Liver (tissue), 9 donors: ENCODE measurements around the gene CCDC138. TPM values are rescaled to one million over a fixed set of nuclear protein-coding genes. Genes with fewer than 3 reads are reported as not detected.

ENCODE experiments used
- DNase-seq: peaks from one replicate; pipeline ENCODE4 v3.0.0-alpha.2; 2017; ENCODE audit warnings: low spot score
- H3K27ac ChIP-seq, 2 donors: one replicate each; pipeline ENCODE4 v1.7.0; 2013; ENCODE audit warnings: inconsistent platforms in 2 of 2, low read length in 2 of 2, control low read depth in 1 of 2, low read depth in 1 of 2, mild to moderate bottlenecking in 1 of 2
- H3K27me3 ChIP-seq, 4 donors: one replicate each; pipeline versions ENCODE4 v1.6.1 to v1.7.0; 2013; ENCODE audit warnings: low read length in 3 of 4, inconsistent platforms in 1 of 4, mild to moderate bottlenecking in 1 of 4, moderate library complexity in 1 of 4; ENCODE audit not compliant: control insufficient read depth in 4 of 4, insufficient read depth in 4 of 4
- H3K36me3 ChIP-seq, 4 donors: one replicate each; pipeline versions ENCODE4 v1.6.1 to v1.7.0; 2013; ENCODE audit warnings: low read length in 3 of 4, mild to moderate bottlenecking in 3 of 4, low read depth in 1 of 4, moderate library complexity in 1 of 4; ENCODE audit not compliant: control insufficient read depth in 4 of 4, insufficient read depth in 3 of 4
- H3K4me1 ChIP-seq, 4 donors: one replicate each; pipeline versions ENCODE4 v1.6.1 to v1.7.0; 2013; ENCODE audit warnings: low read length in 3 of 4, mild to moderate bottlenecking in 3 of 4, moderate library complexity in 1 of 4; ENCODE audit not compliant: control insufficient read depth in 4 of 4, insufficient read depth in 4 of 4
- H3K4me3 ChIP-seq, 3 donors: one replicate each; pipeline versions ENCODE4 v1.6.1 to v1.7.0; 2013; ENCODE audit warnings: low read length in 3 of 3, control low read depth in 1 of 3, low read depth in 1 of 3, mild to moderate bottlenecking in 1 of 3
- H3K9ac ChIP-seq, 2 donors: one replicate each; pipeline ENCODE4 v1.7.0; 2013; ENCODE audit warnings: low read length in 2 of 2, mild to moderate bottlenecking in 2 of 2, moderate library complexity in 2 of 2, control low read depth in 1 of 2, low read depth in 1 of 2
- H3K9me3 ChIP-seq, 4 donors: one replicate each; pipeline versions ENCODE4 v1.6.1 to v1.7.0; 2013; ENCODE audit warnings: low read length in 3 of 4; ENCODE audit not compliant: control insufficient read depth in 4 of 4
- EGR1 ChIP-seq, 2 donors: IDR thresholded peaks; 2 replicates each; pipeline ENCODE4 v1.6.1; 2016 to 2018; ENCODE audit warnings: antibody characterized with exemption in 2 of 2, low read depth in 2 of 2
- FOXA1 ChIP-seq: IDR thresholded peaks from 2 replicates; pipeline ENCODE4 v1.6.1; 2016; ENCODE audit warnings: antibody characterized with exemption
- FOXA2 ChIP-seq: IDR thresholded peaks from 2 replicates; pipeline ENCODE4 v1.6.1; 2016; ENCODE audit warnings: antibody characterized with exemption
- GABPA ChIP-seq, 2 donors: IDR thresholded peaks in 1 of 2; conservative IDR thresholded peaks in 1 of 2; 2 replicates each; pipeline ENCODE4 v1.6.1; 2016; ENCODE audit warnings: antibody characterized with exemption in 2 of 2, mild to moderate bottlenecking in 1 of 2, moderate library complexity in 1 of 2
- HNF4A ChIP-seq, 2 donors: conservative IDR thresholded peaks; 2 replicates each; pipeline ENCODE4 v1.6.1; 2016; ENCODE audit warnings: antibody characterized with exemption in 2 of 2, mild to moderate bottlenecking in 2 of 2
- HNF4G ChIP-seq: IDR thresholded peaks from 2 replicates; pipeline ENCODE4 v1.6.1; 2016; ENCODE audit warnings: antibody characterized with exemption
- RAD21 ChIP-seq, 2 donors: IDR thresholded peaks; 2 replicates each; pipeline ENCODE4 v1.6.1; 2016; ENCODE audit warnings: antibody characterized with exemption in 2 of 2, mild to moderate bottlenecking in 2 of 2
- RXRA ChIP-seq, 2 donors: IDR thresholded peaks; 2 replicates each; pipeline ENCODE4 v1.6.1; 2017 to 2018; ENCODE audit warnings: antibody characterized with exemption in 2 of 2, mild to moderate bottlenecking in 1 of 2
- TAF1 ChIP-seq: conservative IDR thresholded peaks from 2 replicates; pipeline ENCODE4 v1.6.1; 2016; ENCODE audit warnings: antibody characterized with exemption, mild to moderate bottlenecking
- YY1 ChIP-seq: IDR thresholded peaks from 2 replicates; pipeline ENCODE4 v1.6.1; 2016; ENCODE audit warnings: antibody characterized with exemption, mild to moderate bottlenecking
- WGBS: extraction: QIAGEN DNeasy Blood & Tissue Kit; methylation state at CpG from one replicate; pipeline ENCODE4 v1.1.7; 2013; 5-methylcytosine and 5-hydroxymethylcytosine counted together
- polyA plus RNA-seq, 2 donors: library from polyadenylated mRNA; stranded (reverse) in 1 of 2; unstranded in 1 of 2; fragments of 200-250 nt in 1 of 2; fragments of >200 nt in 1 of 2; fragmentation: Nextera tagmentation in 1 of 2; extraction: Ambion mirVana in 1 of 2; gene quantifications; one replicate each; pipeline versions ENCODE4 v1.2.1 to v1.2.3, GENCODE V29; 2013 to 2015
- total RNA-seq, 2 donors: library from RNA; depleted of rRNA; stranded (reverse); fragments of >200 nt; gene quantifications; one replicate each; pipeline ENCODE4 v1.2.3, GENCODE V29; 2014
- TF ChIP-seq, protein P1 (sequence below): IDR thresholded peaks from 2 replicates; pipeline ENCODE4 v1.6.1; 2016; ENCODE audit warnings: antibody characterized with exemption
- TF ChIP-seq, protein P2 (sequence below): IDR thresholded peaks from 2 replicates; pipeline ENCODE4 v1.6.1; 2016; ENCODE audit warnings: antibody characterized with exemption
- TF ChIP-seq, protein P3 (sequence below): IDR thresholded peaks from 2 replicates; pipeline ENCODE4 v1.6.1; 2016; ENCODE audit warnings: antibody characterized with exemption, mild to moderate bottlenecking
- TF ChIP-seq, protein P4 (sequence below): fragments of 150-350 bp; IDR thresholded peaks from 2 replicates; pipeline ENCODE4 v1.5.1; 2017; ENCODE audit warnings: improper control_type of control experiment, low read depth, low read length; ENCODE audit not compliant: missing input control
- donor health status: healthy.
- donor health status: healthy.
- donor health status: healthy.
- donor health status: healthy.
- donor health status: healthy.

Gene CCDC138
- total and polyA plus RNA-seq, 4 donors, result 0.76 to 5.0 (median 2.7) TPM

DNA sequence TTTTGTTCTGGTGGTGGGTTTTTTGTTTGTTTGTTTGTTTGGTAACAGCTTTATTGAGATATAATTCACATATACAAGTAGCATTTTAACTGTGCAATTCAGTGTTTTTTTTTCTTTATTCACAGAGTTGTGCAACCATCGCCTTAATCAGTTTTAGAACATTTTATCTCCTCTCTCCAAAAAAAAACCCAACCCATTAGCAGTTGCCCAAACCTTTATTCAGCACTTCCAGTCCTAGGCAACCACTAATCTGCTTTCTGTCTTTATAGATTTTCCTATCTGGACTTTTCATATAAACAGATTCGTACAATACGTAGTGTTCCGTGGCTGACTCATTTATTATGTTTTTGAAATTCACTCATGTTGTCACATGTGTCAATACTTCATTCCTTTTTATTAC lies 38.7 kb downstream of the CCDC138 start:
- peaks cover 0 to 4% (median under 1%) of the 10 kb centered on the region in 4 donors for H3K4me1 ChIP-seq
- TF ChIP-seq FOXA2, result no peak
- TF ChIP-seq, protein P1, sequence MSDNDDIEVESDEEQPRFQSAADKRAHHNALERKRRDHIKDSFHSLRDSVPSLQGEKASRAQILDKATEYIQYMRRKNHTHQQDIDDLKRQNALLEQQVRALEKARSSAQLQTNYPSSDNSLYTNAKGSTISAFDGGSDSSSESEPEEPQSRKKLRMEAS, result no peak
- no peak overlapping the region for H3K4me3 ChIP-seq
- H3K27ac ChIP-seq, result no peak overlapping the region
- WGBS, result 39% methylated on average over 4 of the region's 4 CpGs
- no peaks in the 10 kb centered on the region for H3K27me3 ChIP-seq
- H3K9ac ChIP-seq, result no peak overlapping the region
- DNase-seq, result no peak
- no peaks in the 10 kb centered on the region for H3K9me3 ChIP-seq
- H3K36me3 ChIP-seq, result peaks cover 0 to 2% (median 0%) of the 10 kb centered on the region in 4 donors

GRCh38 chr2:108825736-108826135 lies 39.2 kb downstream of the CCDC138 start:
- Histone ChIP-seq H3K4me3 (no peak overlapping the region), H3K9ac (no peak overlapping the region), H3K27ac (no peak overlapping the region), H3K9me3 (no peaks in the 10 kb centered on the region), H3K4me1 (peaks cover 0 to 4% (median under 1%) of the 10 kb centered on the region in 4 donors), H3K27me3 (no peaks in the 10 kb centered on the region), H3K36me3 (peaks cover 0 to 2% (median 0%) of the 10 kb centered on the region in 4 donors)
- TF ChIP-seq, protein P2, sequence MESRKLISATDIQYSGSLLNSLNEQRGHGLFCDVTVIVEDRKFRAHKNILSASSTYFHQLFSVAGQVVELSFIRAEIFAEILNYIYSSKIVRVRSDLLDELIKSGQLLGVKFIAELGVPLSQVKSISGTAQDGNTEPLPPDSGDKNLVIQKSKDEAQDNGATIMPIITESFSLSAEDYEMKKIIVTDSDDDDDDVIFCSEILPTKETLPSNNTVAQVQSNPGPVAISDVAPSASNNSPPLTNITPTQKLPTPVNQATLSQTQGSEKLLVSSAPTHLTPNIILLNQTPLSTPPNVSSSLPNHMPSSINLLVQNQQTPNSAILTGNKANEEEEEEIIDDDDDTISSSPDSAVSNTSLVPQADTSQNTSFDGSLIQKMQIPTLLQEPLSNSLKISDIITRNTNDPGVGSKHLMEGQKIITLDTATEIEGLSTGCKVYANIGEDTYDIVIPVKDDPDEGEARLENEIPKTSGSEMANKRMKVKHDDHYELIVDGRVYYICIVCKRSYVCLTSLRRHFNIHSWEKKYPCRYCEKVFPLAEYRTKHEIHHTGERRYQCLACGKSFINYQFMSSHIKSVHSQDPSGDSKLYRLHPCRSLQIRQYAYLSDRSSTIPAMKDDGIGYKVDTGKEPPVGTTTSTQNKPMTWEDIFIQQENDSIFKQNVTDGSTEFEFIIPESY, result no peak
- TF ChIP-seq HNF4G, result no peak
- no peak for TF ChIP-seq TAF1
- TF ChIP-seq HNF4A (conservative IDR thresholded peaks at IDR 0.05), result no peak
- TF ChIP-seq GABPA (IDR thresholded peaks at IDR 0.05 in 1 of 2, conservative IDR thresholded peaks at IDR 0.05 in 1 of 2), result no peak
- TF ChIP-seq FOXA1, result no peak
- no peak for TF ChIP-seq RXRA (IDR thresholded peaks at IDR 0.05)
- TF ChIP-seq EGR1 (IDR thresholded peaks at IDR 0.05; ENCODE audit: low read depth in 2 of 2), result no peak
- DNase-seq, result no peak
- 91% methylated on average over 3 of the region's 3 CpGs for WGBS

DNA sequence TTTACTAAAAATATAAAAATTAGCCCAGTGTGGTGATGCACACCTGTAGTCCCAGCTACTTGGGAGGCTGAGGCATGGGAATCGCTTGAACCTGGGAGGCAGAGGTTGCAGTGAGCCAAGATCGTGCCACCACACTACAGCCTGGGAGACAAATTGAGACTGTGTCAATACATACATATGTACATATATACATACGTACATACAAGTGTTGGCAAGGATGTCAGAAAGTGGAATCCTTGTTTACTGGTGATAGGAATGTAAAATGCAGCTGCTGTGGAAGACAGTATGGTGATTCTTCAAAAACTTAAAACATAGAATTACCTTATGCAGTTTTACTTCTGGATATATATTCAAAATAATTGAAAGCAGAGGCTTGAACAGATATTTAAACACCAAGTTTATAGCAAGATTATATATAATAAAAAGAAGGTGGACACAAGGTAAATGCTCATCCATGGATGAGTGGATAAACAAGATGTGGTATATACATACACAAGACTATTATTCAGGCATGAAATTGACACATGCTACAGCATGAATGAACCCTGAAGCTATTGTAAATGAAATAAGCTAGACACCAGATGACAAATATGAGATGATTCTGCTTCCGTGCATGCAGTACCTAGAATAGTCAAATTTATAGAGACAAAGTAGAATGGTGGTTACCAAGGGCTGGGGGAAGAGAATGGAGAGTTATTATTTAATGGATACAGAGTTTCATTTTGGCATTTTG lies 43.2 kb downstream of the CCDC138 start:
- Histone ChIP-seq H3K9me3 (no peaks in the 10 kb centered on the region), H3K27ac (no peak overlapping the region), H3K9ac (no peak overlapping the region), H3K4me3 (no peak overlapping the region), H3K27me3 (no peaks in the 10 kb centered on the region), H3K4me1 (peaks cover 0 to 7% (median under 1%) of the 10 kb centered on the region in 4 donors), H3K36me3 (no peaks in the 10 kb centered on the region)
- 96% methylated on average over 4 of the region's 4 CpGs for WGBS
- no peak for DNase-seq
- TF ChIP-seq HNF4G (no peak), RAD21 (IDR thresholded peaks at IDR 0.05) (no peak), RXRA (IDR thresholded peaks at IDR 0.05) (no peak), EGR1 (IDR thresholded peaks at IDR 0.05; ENCODE audit: low read depth in 2 of 2) (no peak), FOXA2 (no peak), FOXA1 (no peak), HNF4A (conservative IDR thresholded peaks at IDR 0.05) (no peak), YY1 (no peak)
- TF ChIP-seq, protein P3, sequence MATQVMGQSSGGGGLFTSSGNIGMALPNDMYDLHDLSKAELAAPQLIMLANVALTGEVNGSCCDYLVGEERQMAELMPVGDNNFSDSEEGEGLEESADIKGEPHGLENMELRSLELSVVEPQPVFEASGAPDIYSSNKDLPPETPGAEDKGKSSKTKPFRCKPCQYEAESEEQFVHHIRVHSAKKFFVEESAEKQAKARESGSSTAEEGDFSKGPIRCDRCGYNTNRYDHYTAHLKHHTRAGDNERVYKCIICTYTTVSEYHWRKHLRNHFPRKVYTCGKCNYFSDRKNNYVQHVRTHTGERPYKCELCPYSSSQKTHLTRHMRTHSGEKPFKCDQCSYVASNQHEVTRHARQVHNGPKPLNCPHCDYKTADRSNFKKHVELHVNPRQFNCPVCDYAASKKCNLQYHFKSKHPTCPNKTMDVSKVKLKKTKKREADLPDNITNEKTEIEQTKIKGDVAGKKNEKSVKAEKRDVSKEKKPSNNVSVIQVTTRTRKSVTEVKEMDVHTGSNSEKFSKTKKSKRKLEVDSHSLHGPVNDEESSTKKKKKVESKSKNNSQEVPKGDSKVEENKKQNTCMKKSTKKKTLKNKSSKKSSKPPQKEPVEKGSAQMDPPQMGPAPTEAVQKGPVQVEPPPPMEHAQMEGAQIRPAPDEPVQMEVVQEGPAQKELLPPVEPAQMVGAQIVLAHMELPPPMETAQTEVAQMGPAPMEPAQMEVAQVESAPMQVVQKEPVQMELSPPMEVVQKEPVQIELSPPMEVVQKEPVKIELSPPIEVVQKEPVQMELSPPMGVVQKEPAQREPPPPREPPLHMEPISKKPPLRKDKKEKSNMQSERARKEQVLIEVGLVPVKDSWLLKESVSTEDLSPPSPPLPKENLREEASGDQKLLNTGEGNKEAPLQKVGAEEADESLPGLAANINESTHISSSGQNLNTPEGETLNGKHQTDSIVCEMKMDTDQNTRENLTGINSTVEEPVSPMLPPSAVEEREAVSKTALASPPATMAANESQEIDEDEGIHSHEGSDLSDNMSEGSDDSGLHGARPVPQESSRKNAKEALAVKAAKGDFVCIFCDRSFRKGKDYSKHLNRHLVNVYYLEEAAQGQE, result no peak
- TF ChIP-seq, protein P4, sequence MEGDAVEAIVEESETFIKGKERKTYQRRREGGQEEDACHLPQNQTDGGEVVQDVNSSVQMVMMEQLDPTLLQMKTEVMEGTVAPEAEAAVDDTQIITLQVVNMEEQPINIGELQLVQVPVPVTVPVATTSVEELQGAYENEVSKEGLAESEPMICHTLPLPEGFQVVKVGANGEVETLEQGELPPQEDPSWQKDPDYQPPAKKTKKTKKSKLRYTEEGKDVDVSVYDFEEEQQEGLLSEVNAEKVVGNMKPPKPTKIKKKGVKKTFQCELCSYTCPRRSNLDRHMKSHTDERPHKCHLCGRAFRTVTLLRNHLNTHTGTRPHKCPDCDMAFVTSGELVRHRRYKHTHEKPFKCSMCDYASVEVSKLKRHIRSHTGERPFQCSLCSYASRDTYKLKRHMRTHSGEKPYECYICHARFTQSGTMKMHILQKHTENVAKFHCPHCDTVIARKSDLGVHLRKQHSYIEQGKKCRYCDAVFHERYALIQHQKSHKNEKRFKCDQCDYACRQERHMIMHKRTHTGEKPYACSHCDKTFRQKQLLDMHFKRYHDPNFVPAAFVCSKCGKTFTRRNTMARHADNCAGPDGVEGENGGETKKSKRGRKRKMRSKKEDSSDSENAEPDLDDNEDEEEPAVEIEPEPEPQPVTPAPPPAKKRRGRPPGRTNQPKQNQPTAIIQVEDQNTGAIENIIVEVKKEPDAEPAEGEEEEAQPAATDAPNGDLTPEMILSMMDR, result no peak
- TF ChIP-seq, protein P2, result no peak
- TF ChIP-seq, protein P1, result no peak
